ENCODE measurements around the gene F13A1. TPM values are rescaled to one million over a fixed set of nuclear protein-coding genes. Genes with fewer than 3 reads are reported as not detected.

The F13A1 gene
- total and polyA plus RNA-seq, 2 of the 13 experiments (the other 11 are each of a cell fraction or from before 2014, with no cell fraction given) = not detected

GRCh38 chr6:6169141-6169540, 151.3 kb downstream of the F13A1 start:
- in situ Hi-C loops (cut with HindIII; ENCODE audit: extremely low pct_ligation_motif_present, low pct_unique_long_range_greater_than_20kb) = no loop called here

More at GRCh38 chr6:6169141-6169540, 151.3 kb downstream of the F13A1 start:
- no peak overlapping the region for H2AFZ ChIP-seq (ENCODE audit: low read length)
- BruUV-seq (replicated peaks) = no TSS peak
- no peaks in the 10 kb centered on the region for H3K9me3 ChIP-seq (ENCODE audit: low read length)
- DNase-seq (ENCODE audit: low spot score) (no peak), FAIRE-seq (no peak), ATAC-seq (no peak)
- no peaks in the 10 kb centered on the region for H3K79me2 ChIP-seq (ENCODE audit: insufficient read depth, low read length)
- no CpG with 5 or more reads among the region's 1 CpG for WGBS (ENCODE audit: low lambda C conversion rate)
- intact Hi-C loops (cut with micrococcal nuclease; ENCODE audit: unreplicated experiment) = no loop called here
- CTCF ChIA-PET (ENCODE audit: low intra/inter-chr PET ratio, low total read pairs) = no interaction called here
- POLR2A ChIA-PET = no interaction called here
- no peak overlapping the region for H3K27ac ChIP-seq (ENCODE audit: extremely low read length, insufficient read depth, low read length)
- no peak overlapping the region for H3K4me3 ChIP-seq (replicated peaks in 1 of 3; ENCODE audit: insufficient read depth in 1 of 3, low read depth in 2 of 3, low read length in 3 of 3)
- no peak for TF ChIP-seq ZNF790 (CRISPR knock-in tag; IDR thresholded peaks at IDR 0.05; ENCODE audit: borderline replicate concordance)
- TF ChIP-seq ZBTB7A (CRISPR knock-in tag; IDR thresholded peaks at IDR 0.05) = no peak
- TF ChIP-seq, protein P1, sequence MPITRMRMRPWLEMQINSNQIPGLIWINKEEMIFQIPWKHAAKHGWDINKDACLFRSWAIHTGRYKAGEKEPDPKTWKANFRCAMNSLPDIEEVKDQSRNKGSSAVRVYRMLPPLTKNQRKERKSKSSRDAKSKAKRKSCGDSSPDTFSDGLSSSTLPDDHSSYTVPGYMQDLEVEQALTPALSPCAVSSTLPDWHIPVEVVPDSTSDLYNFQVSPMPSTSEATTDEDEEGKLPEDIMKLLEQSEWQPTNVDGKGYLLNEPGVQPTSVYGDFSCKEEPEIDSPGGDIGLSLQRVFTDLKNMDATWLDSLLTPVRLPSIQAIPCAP (CRISPR knock-in tag; IDR thresholded peaks at IDR 0.05; ENCODE audit: low read depth) = no peak
- TF ChIP-seq RORA (CRISPR knock-in tag; IDR thresholded peaks at IDR 0.05) = no peak
- no peak for TF ChIP-seq SYNCRIP (IDR thresholded peaks at IDR 0.05; ENCODE audit: insufficient read depth, low read depth, low read length)
- no peak for TF ChIP-seq ZBTB44 (CRISPR knock-in tag; IDR thresholded peaks at IDR 0.05)
- TF ChIP-seq THYN1 (CRISPR knock-in tag; IDR thresholded peaks at IDR 0.05; ENCODE audit: borderline replicate concordance, low read depth) = no peak
- no peak for TF ChIP-seq GTF3A (CRISPR knock-in tag; conservative IDR thresholded peaks at IDR 0.05)
- no peak for TF ChIP-seq ZNF317 (CRISPR knock-in tag; IDR thresholded peaks at IDR 0.05)
- TF ChIP-seq E2F2 (CRISPR knock-in tag; IDR thresholded peaks at IDR 0.05; ENCODE audit: borderline replicate concordance) = no peak
- H3K9ac ChIP-seq (ENCODE audit: insufficient read depth, low read depth, low read length) = no peak overlapping the region
- H3K4me2 ChIP-seq (ENCODE audit: low read depth, low read length) = no peak overlapping the region
- H3K27me3 ChIP-seq (ENCODE audit: control insufficient read depth in 1 of 2, insufficient read depth in 2 of 2, low read length in 2 of 2) = peaks cover 1 to 15% of the 10 kb centered on the region in 2 experiments; a peak in 4 of 5 replicates
- H4K20me1 ChIP-seq (ENCODE audit: insufficient read depth, low read length) = no peaks in the 10 kb centered on the region
- H3K4me1 ChIP-seq (ENCODE audit: insufficient read depth, low read length) = no peaks in the 10 kb centered on the region
- H3K36me3 ChIP-seq (replicated peaks in 1 of 2; ENCODE audit: control insufficient read depth in 1 of 2, insufficient read depth in 2 of 2, low read length in 2 of 2) = no peaks in the 10 kb centered on the region

All from HepG2 (cell line).